Measurements from ENCODE around the gene SULT2B1.

The SULT2B1 gene

DNA sequence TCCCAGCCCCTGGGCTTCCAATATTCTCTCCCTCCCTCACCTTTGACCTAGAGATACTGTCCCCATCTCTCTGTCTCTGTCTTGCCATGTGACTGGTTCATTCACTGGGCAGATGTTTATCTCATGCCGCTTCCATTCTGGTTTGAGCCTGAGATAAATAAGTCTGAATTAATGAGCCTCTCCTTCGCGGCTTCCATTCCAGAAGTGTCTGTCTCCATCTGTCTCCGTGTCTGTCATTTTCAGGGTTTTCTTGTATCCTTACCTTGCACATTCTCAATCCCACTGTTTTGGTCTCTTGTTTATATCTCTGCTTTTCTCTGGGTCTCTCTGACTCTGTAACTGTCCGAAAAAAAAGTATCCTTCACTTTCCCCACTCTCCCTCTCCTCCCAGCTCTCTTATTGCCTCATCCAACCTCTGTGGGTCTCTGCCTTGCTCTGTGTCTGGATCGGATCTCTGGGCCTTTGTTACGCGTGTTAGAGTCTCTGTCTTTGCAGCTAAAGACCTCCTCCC is 71.6 kb downstream of the SULT2B1 start:
- peak overlapping the region; percentile 60 for H3K4me3 ChIP-seq (ENCODE audit: low read depth, low read length)
- TF ChIP-seq, protein P1, sequence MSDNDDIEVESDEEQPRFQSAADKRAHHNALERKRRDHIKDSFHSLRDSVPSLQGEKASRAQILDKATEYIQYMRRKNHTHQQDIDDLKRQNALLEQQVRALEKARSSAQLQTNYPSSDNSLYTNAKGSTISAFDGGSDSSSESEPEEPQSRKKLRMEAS (IDR thresholded peaks at IDR 0.05; ENCODE audit: low read depth, low read length): no peak
- TF ChIP-seq MYC (IDR thresholded peaks at IDR 0.05; ENCODE audit: low read depth, low read length) (no peak), POLR2A (IDR thresholded peaks at IDR 0.05; ENCODE audit: extremely low read depth, insufficient read length) (no peak)
- TF ChIP-seq, protein P2, sequence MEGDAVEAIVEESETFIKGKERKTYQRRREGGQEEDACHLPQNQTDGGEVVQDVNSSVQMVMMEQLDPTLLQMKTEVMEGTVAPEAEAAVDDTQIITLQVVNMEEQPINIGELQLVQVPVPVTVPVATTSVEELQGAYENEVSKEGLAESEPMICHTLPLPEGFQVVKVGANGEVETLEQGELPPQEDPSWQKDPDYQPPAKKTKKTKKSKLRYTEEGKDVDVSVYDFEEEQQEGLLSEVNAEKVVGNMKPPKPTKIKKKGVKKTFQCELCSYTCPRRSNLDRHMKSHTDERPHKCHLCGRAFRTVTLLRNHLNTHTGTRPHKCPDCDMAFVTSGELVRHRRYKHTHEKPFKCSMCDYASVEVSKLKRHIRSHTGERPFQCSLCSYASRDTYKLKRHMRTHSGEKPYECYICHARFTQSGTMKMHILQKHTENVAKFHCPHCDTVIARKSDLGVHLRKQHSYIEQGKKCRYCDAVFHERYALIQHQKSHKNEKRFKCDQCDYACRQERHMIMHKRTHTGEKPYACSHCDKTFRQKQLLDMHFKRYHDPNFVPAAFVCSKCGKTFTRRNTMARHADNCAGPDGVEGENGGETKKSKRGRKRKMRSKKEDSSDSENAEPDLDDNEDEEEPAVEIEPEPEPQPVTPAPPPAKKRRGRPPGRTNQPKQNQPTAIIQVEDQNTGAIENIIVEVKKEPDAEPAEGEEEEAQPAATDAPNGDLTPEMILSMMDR (IDR thresholded peaks at IDR 0.05; ENCODE audit: low read depth, low read length): no peak
- no peak for DNase-seq (ENCODE audit: low read depth)

DNA sequence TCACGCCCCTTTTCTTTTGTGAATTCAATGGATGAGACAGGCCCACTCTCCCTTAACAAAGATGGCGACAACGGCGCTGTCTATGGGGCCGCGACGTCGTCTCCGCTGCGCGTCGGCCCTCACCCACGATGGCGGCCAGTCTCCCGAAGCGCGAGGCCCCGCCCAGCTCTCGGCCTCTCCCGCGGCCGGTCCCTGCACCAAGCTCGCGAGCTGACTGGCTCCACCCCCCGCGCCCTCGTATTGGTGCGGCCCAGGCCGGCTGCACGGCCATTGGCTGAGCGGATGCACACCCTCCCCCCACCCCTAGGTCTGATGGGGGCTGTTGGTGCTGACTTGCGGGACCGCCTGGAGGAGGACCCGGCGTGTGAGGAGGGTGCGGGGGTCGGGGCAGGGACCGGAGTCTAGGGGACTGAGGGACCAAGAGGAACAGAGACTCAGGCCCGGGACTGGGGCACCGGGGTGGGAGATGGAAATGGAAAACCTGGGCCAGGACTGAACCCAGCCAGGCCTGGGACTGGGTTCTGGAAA is 72.2 kb downstream of the SULT2B1 start:
- peak; percentile 100 for DNase-seq (ENCODE audit: low read depth)
- TF ChIP-seq, protein P2 (IDR thresholded peaks at IDR 0.05; ENCODE audit: low read depth, low read length): no peak
- TF ChIP-seq MYC (IDR thresholded peaks at IDR 0.05; ENCODE audit: low read depth, low read length) (no peak), POLR2A (IDR thresholded peaks at IDR 0.05; ENCODE audit: extremely low read depth, insufficient read length) (no peak)
- TF ChIP-seq, protein P1 (IDR thresholded peaks at IDR 0.05; ENCODE audit: low read depth, low read length): no peak
- H3K4me3 ChIP-seq (ENCODE audit: low read depth, low read length): peak overlapping the region; percentile 74

DNA sequence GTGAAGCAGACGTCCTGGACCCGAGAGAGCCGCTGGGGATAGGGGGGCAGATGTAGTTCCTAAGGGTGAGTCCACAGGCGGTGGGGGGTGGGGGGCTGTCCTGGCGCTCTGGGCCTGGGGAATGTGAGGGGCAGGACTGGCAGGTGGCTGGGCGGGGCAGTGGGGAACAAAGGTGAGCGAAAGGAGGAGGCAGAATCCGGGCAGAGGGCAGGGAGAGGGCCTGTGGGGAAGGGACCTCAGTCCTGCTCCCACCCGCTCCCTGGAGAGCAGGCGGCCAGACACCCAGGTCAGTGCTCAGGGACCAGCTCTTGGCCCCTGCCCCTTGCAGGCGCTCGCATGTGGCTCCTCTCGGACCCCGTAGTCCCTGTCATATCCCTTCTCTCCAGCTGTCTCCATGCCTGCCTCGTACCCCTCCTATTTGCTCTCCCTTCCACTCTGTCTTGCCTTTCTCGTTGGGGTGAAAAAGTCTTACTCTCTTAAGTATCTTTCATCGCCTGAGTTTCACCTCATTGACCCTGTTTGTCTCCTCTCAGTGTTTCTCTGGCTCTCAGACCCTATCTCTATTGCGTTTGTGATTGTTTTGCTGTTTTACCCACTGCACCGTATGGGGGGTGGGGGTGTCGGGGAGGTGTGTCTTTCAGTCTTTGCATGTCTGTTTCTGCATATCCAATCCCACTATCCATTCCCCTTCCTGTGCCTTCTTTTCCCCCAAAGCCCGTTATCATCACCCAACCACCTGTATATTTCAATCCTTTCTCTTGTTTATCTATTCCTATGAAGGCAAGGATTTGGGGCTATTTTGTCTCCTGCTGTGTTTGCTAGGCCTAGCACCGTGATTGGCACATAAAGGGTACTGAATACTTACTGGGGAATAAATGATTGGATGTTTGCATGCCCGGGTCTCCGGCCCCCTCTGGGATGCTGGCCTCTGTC is 73.1 kb downstream of the SULT2B1 start:
- H3K4me3 ChIP-seq (ENCODE audit: low read depth, low read length): peak overlapping the region; percentile 74
- DNase-seq (ENCODE audit: low read depth): peak; percentile 29
- TF ChIP-seq, protein P2 (IDR thresholded peaks at IDR 0.05; ENCODE audit: low read depth, low read length): no peak
- TF ChIP-seq MYC (IDR thresholded peaks at IDR 0.05; ENCODE audit: low read depth, low read length) (no peak), POLR2A (IDR thresholded peaks at IDR 0.05; ENCODE audit: extremely low read depth, insufficient read length) (no peak)
- TF ChIP-seq, protein P1 (IDR thresholded peaks at IDR 0.05; ENCODE audit: low read depth, low read length): no peak

DNA sequence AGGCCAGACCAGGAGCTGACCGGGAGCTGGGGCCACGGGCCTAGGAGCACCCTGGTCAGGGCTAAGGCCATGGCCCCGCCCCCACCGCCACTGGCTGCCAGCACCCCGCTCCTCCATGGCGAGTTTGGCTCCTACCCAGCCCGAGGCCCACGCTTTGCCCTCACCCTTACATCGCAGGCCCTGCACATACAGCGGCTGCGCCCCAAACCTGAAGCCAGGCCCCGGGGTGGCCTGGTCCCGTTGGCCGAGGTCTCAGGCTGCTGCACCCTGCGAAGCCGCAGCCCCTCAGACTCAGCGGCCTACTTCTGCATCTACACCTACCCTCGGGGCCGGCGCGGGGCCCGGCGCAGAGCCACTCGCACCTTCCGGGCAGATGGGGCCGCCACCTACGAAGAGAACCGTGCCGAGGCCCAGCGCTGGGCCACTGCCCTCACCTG is 73.9 kb downstream of the SULT2B1 start:
- TF ChIP-seq, protein P1 (IDR thresholded peaks at IDR 0.05; ENCODE audit: low read depth, low read length): no peak
- TF ChIP-seq POLR2A (IDR thresholded peaks at IDR 0.05; ENCODE audit: extremely low read depth, insufficient read length) (no peak), MYC (IDR thresholded peaks at IDR 0.05; ENCODE audit: low read depth, low read length) (no peak)
- TF ChIP-seq, protein P2 (IDR thresholded peaks at IDR 0.05; ENCODE audit: low read depth, low read length): no peak
- H3K4me3 ChIP-seq (ENCODE audit: low read depth, low read length): no peak overlapping the region
- DNase-seq (ENCODE audit: low read depth): peak; percentile 36

DNA sequence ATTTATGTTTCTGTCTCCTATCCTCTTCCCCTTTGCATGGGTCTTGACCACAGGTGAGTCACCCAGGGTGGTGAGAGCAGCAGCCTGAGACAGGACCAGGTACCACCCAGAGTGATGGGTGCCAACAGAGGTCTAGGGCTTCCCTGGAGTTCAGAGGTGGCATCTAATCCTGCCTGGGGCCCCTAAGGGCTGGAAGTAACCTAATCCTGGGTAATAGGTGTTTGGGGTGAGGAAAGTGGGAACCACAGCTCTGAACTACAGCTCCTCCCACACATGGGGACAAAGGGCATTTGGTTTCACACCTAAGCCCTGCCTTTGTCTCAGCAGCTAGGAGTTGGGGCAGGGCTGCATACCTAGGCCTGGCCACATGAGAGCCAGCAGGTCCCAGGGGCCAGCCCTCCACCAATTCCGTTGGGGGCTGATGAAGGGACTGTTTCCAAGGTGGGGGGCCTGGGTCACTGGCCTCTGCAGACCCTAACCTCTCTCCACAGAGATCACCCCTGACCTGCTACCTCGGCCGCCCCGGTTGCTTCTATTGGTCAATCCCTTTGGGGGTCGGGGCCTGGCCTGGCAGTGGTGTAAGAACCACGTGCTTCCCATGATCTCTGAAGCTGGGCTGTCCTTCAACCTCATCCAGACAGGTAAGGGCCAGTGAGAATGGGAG is 75.4 kb downstream of the SULT2B1 start:
- TF ChIP-seq, protein P1 (IDR thresholded peaks at IDR 0.05; ENCODE audit: low read depth, low read length): no peak
- TF ChIP-seq, protein P2 (IDR thresholded peaks at IDR 0.05; ENCODE audit: low read depth, low read length): no peak
- TF ChIP-seq POLR2A (IDR thresholded peaks at IDR 0.05; ENCODE audit: extremely low read depth, insufficient read length): no peak
- TF ChIP-seq MYC (IDR thresholded peaks at IDR 0.05; ENCODE audit: low read depth, low read length): no peak
- peak; percentile 57 for DNase-seq (ENCODE audit: low read depth)

More for the DNA sequence above, 75.4 kb downstream of the SULT2B1 start:
- H3K4me3 ChIP-seq (ENCODE audit: low read depth, low read length): no peak overlapping the region

Data from NB4 (cell line).